Hepatocyte (in vitro differentiated cells): ENCODE results near the gene NEK8. TPM values are rescaled to one million over a fixed set of nuclear protein-coding genes. Genes with fewer than 3 reads are reported as not detected.

Source experiments
- DNase-seq: peaks from one replicate; pipeline ENCODE4 v3.0.0-alpha.2; 2016; ENCODE audit warnings: low spot score
- H2AFZ ChIP-seq: fragments of 200-600 bp; sonication (generic); 2 replicates; pipeline ENCODE4 v1.6.0; 2016; ENCODE audit warnings: antibody characterized with exemption, mild to moderate bottlenecking
- H3K27ac ChIP-seq: fragments of 200-600 bp; sonication (generic); 2 replicates; pipeline ENCODE4 v1.5.1; 2016; ENCODE audit warnings: mild to moderate bottlenecking
- H3K27me3 ChIP-seq: fragments of 200-600 bp; sonication (generic); 2 replicates; pipeline ENCODE4 v1.6.1; 2016
- H3K36me3 ChIP-seq: fragments of 200-600 bp; sonication (generic); replicated peaks from 2 replicates; pipeline ENCODE4 v1.5.1; 2016; ENCODE audit warnings: low read depth; ENCODE audit not compliant: insufficient read depth
- H3K4me1 ChIP-seq: fragments of 200-600 bp; sonication (generic); 2 replicates; pipeline ENCODE4 v1.5.1; 2016; ENCODE audit warnings: mild to moderate bottlenecking, moderate library complexity; ENCODE audit not compliant: insufficient read depth
- H3K4me2 ChIP-seq: fragments of 200-600 bp; sonication (generic); 2 replicates; pipeline ENCODE4 v1.6.0; 2016
- H3K4me3 ChIP-seq: fragments of 200-600 bp; sonication (generic); 2 replicates; pipeline ENCODE4 v1.5.1; 2016; ENCODE audit warnings: mild to moderate bottlenecking
- H3K79me2 ChIP-seq: fragments of 200-600 bp; sonication (generic); 2 replicates; pipeline ENCODE4 v1.6.0; 2017; ENCODE audit warnings: mild to moderate bottlenecking
- H3K9me2 ChIP-seq: fragments of 200-600 bp; sonication (generic); replicated peaks from 2 replicates; pipeline ENCODE4 v1.6.0; 2017; ENCODE audit warnings: mild to moderate bottlenecking; ENCODE audit not compliant: insufficient read depth
- H3K9me3 ChIP-seq: fragments of 200-600 bp; sonication (generic); 2 replicates; pipeline ENCODE4 v1.5.1; 2016; ENCODE audit warnings: low read depth, mild to moderate bottlenecking
- H4K20me1 ChIP-seq: fragments of 200-600 bp; sonication (generic); 2 replicates; pipeline ENCODE4 v1.6.0; 2016; ENCODE audit warnings: mild to moderate bottlenecking; ENCODE audit not compliant: insufficient read depth, poor library complexity, severe bottlenecking
- CTCF ChIP-seq: fragments of 200-600 bp; sonication (generic); IDR thresholded peaks from 2 replicates; pipeline ENCODE4 v1.5.1; 2016; ENCODE audit warnings: antibody characterized with exemption, mild to moderate bottlenecking; ENCODE audit not compliant: poor library complexity
- EZH2 ChIP-seq: fragments of 200-600 bp; sonication (generic); IDR thresholded peaks from 2 replicates; pipeline ENCODE4 v1.6.1; 2016; ENCODE audit warnings: antibody characterized with exemption, mild to moderate bottlenecking, borderline replicate concordance
- EZH2phosphoT487 ChIP-seq: fragments of 200-600 bp; sonication (generic); IDR thresholded peaks from one replicate; pipeline ENCODE4 v1.6.1; 2018; ENCODE audit warnings: antibody characterized with exemption, mild to moderate bottlenecking, low read depth, moderate library complexity; ENCODE audit not compliant: unreplicated experiment, severe bottlenecking
- WGBS: methylation state at CpG from one replicate; pipeline ENCODE4 v1.1.6; 2016; ENCODE audit warnings: low lambda C conversion rate; ENCODE audit errors: missing lambda C conversion rate; 5-methylcytosine and 5-hydroxymethylcytosine counted together
- polyA plus RNA-seq: library from polyadenylated mRNA; unstranded; fragments of >200 nt; fragmentation: Nextera tagmentation; extraction: Ambion mirVana; gene quantifications from 2 replicates; pipeline ENCODE4 v1.2.1, GENCODE V29; 2016
- total RNA-seq: library from RNA; depleted of rRNA; stranded (reverse); fragments of >200 nt; gene quantifications from 2 replicates; pipeline ENCODE4 v1.2.3, GENCODE V29; 2014

NEK8 gene
- total and polyA plus RNA-seq, 2 experiments from 2014 or later, result 5.5 to 8.1 TPM

DNA sequence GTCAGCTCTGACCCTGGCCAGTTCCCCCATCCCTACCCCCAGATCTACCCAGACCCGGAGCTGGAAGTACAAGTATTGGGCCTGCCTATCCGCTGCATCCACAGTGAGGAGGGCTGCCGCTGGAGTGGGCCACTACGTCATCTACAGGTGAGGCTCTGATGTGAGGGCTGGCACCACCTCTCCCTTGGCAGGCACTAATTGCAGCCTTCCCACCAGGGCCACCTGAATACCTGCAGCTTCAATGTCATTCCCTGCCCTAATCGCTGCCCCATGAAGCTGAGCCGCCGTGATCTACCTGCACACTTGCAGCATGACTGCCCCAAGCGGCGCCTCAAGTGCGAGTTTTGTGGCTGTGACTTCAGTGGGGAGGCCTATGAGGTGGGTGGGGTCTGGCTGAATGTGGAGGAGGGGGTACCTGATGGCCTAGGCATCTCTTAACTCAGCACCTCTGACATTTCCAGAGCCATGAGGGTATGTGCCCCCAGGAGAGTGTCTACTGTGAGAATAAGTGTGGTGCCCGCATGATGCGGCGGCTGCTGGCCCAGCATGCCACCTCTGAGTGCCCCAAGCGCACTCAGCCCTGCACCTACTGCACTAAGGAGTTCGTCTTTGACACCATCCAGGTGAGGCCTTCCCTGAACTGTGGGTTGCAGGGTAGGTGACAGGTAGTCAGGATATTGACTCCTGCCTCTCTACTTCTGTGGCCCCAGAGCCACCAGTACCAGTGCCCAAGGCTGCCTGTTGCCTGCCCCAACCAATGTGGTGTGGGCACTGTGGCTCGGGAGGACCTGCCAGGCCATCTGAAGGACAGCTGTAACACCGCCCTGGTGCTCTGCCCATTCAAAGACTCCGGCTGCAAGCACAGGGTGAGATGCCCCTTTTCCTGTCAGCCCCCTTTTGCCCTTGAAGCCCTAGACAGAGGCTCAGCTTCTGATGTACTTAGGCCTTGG lies 19.5 kb downstream of the NEK8 start:
- H3K4me1 ChIP-seq, result peaks cover 23% of the 10 kb centered on the region
- TF ChIP-seq CTCF (no peak), EZH2 (no peak), EZH2phosphoT487 (no peak)
- no peak for DNase-seq
- peaks cover 64% of the 10 kb centered on the region for H3K79me2 ChIP-seq
- H3K9me3 ChIP-seq, result no peaks in the 10 kb centered on the region
- no peak overlapping the region for H3K4me2 ChIP-seq
- no peaks in the 10 kb centered on the region for H3K36me3 ChIP-seq
- 92% methylated on average over 18 of the region's 18 CpGs for WGBS
- no peak overlapping the region for H3K4me3 ChIP-seq
- H4K20me1 ChIP-seq, result peaks cover 49% of the 10 kb centered on the region
- H3K27me3 ChIP-seq, result no peaks in the 10 kb centered on the region
- no peak overlapping the region for H2AFZ ChIP-seq
- H3K27ac ChIP-seq, result peak overlapping the region; percentile 100
- H3K9me2 ChIP-seq, result no peaks in the 10 kb centered on the region

DNA sequence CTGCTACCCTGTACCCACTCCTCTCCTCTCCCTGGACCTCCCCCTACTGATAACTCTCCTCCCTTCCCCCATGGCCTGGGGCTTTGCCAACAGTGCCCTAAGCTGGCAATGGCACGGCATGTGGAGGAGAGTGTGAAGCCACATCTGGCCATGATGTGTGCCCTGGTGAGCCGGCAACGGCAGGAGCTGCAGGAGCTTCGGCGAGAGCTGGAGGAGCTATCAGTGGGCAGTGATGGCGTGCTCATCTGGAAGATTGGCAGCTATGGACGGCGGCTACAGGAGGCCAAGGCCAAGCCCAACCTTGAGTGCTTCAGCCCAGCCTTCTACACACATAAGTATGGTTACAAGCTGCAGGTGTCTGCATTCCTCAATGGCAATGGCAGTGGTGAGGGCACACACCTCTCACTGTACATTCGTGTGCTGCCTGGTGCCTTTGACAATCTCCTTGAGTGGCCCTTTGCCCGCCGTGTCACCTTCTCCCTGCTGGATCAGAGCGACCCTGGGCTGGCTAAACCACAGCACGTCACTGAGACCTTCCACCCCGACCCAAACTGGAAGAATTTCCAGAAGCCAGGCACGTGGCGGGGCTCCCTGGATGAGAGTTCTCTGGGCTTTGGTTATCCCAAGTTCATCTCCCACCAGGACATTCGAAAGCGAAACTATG lies 20.4 kb downstream of the NEK8 start:
- H3K79me2 ChIP-seq, result peaks cover 64% of the 10 kb centered on the region
- peaks cover 23% of the 10 kb centered on the region for H3K4me1 ChIP-seq
- peak overlapping the region; percentile 44 for H3K27ac ChIP-seq
- DNase-seq, result no peak
- TF ChIP-seq CTCF, result no peak
- H3K9me3 ChIP-seq, result no peaks in the 10 kb centered on the region
- H3K4me3 ChIP-seq, result no peak overlapping the region
- H4K20me1 ChIP-seq, result peaks cover 49% of the 10 kb centered on the region
- H3K27me3 ChIP-seq, result no peaks in the 10 kb centered on the region
- H3K4me2 ChIP-seq, result no peak overlapping the region
- H2AFZ ChIP-seq, result no peak overlapping the region
- H3K9me2 ChIP-seq, result no peaks in the 10 kb centered on the region
- 87% methylated on average over 18 of the region's 18 CpGs for WGBS
- H3K36me3 ChIP-seq, result no peaks in the 10 kb centered on the region

- no peaks in the 10 kb centered on the region for H3K9me3 ChIP-seq
- H3K9me2 ChIP-seq, result no peaks in the 10 kb centered on the region
- WGBS, result 63% methylated on average over 11 of the region's 11 CpGs
- peaks cover 57% of the 10 kb centered on the region for H3K79me2 ChIP-seq
- H3K27me3 ChIP-seq, result no peaks in the 10 kb centered on the region
- DNase-seq, result no peak
- no peak overlapping the region for H2AFZ ChIP-seq
- no peak overlapping the region for H3K4me3 ChIP-seq
- TF ChIP-seq EZH2phosphoT487, result no peak
- H3K36me3 ChIP-seq, result no peaks in the 10 kb centered on the region
- peaks cover 23% of the 10 kb centered on the region for H3K4me1 ChIP-seq
- peaks cover 49% of the 10 kb centered on the region for H4K20me1 ChIP-seq
- peak overlapping the region; percentile 3 for H3K4me2 ChIP-seq
- peak overlapping the region; percentile 44 for H3K27ac ChIP-seq
Measured at GRCh38 chr17:28749516-28750177, 21.1 kb downstream of the NEK8 start.
